NCI-H748 (cell line): ENCODE data around the gene ATP10A.
A peak's percentile ranks its signal among the peaks of the same experiment; 100 is the strongest.

ENCODE experiments used
- DNase-seq: peaks from one replicate; lab custom pipeline; 2025; ENCODE audit not compliant: unreplicated experiment; lab: John Stamatoyannopoulos, UW

Gene ATP10A

GRCh38 chr15:25727116-25727515 is 136.0 kb downstream of the ATP10A start:
- no peak for DNase-seq

- DNase-seq = no peak
Observed at GRCh38 chr15:25725758-25726157, 137.4 kb downstream of the ATP10A start.

GRCh38 chr15:25724899-25725298 is 138.2 kb downstream of the ATP10A start:
- no peak for DNase-seq

GRCh38 chr15:25721605-25721955 is 141.5 kb downstream of the ATP10A start:
- DNase-seq = no peak

GRCh38 chr15:25719101-25719985 is 143.8 kb downstream of the ATP10A start:
- DNase-seq = no peak

GRCh38 chr15:25718597-25718996 is 144.5 kb downstream of the ATP10A start:
- no peak for DNase-seq

- no peak for DNase-seq
Observed at GRCh38 chr15:25718169-25718536, 145.0 kb downstream of the ATP10A start.

- no peak for DNase-seq
Observed at GRCh38 chr15:25717457-25718168, 145.5 kb downstream of the ATP10A start.

GRCh38 chr15:25717127-25717456 is 146.0 kb downstream of the ATP10A start:
- DNase-seq = no peak

- DNase-seq = no peak
Observed at GRCh38 chr15:25716414-25717126, 146.6 kb downstream of the ATP10A start.

GRCh38 chr15:25715536-25716413 is 147.4 kb downstream of the ATP10A start:
- DNase-seq = no peak

GRCh38 chr15:25714538-25714840 is 148.6 kb downstream of the ATP10A start:
- DNase-seq = no peak

GRCh38 chr15:25713736-25714537 is 149.2 kb downstream of the ATP10A start:
- no peak for DNase-seq

GRCh38 chr15:25712961-25713355 is 150.2 kb downstream of the ATP10A start:
- no peak for DNase-seq

- DNase-seq = no peak
Observed at GRCh38 chr15:25712192-25712960, 150.8 kb downstream of the ATP10A start.

- no peak for DNase-seq
Observed at GRCh38 chr15:25711691-25712090, 151.4 kb downstream of the ATP10A start.

GRCh38 chr15:25711164-25711563 is 152.0 kb downstream of the ATP10A start:
- DNase-seq = no peak

- DNase-seq = peak; percentile 20
Observed at GRCh38 chr15:25710184-25710583, 152.9 kb downstream of the ATP10A start.

GRCh38 chr15:25709437-25710159 is 153.5 kb downstream of the ATP10A start:
- no peak for DNase-seq
